ENCODE results near the gene SDK1.

The SDK1 gene

DNA sequence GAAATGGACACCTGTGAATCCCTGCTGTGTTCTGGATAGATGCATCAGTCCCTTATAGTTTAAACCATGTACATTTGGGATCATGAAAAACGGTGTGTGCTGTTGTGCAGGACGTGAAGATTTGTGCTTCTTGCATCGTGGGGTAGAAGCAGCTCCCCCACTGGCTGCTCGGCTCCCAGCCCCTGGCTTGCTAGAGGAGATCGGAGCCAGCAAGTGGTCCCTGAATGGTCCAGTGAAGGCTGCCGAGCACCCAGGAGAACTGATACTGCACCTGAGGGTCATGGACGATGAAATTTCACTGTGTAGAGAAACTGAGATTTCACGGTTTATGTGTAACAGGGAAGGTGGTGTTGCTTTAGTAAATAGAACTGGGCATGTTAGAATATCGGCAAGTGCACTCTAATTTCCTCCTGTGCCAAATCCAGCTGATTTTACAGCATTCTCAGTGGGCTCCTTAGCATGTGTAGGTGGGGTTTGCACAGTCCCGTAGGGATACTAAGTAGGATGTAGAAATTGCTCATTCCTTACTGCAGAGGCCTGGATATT lies 726.0 kb downstream of the SDK1 start:
- peaks cover 15% of the 10 kb centered on the region for H3K4me1 Mint-ChIP-seq
- H3K27me3 Mint-ChIP-seq (ENCODE audit: low read depth) = no peaks in the 10 kb centered on the region
- no peak overlapping the region for H3K27ac Mint-ChIP-seq
- TF ChIP-seq, protein P1, sequence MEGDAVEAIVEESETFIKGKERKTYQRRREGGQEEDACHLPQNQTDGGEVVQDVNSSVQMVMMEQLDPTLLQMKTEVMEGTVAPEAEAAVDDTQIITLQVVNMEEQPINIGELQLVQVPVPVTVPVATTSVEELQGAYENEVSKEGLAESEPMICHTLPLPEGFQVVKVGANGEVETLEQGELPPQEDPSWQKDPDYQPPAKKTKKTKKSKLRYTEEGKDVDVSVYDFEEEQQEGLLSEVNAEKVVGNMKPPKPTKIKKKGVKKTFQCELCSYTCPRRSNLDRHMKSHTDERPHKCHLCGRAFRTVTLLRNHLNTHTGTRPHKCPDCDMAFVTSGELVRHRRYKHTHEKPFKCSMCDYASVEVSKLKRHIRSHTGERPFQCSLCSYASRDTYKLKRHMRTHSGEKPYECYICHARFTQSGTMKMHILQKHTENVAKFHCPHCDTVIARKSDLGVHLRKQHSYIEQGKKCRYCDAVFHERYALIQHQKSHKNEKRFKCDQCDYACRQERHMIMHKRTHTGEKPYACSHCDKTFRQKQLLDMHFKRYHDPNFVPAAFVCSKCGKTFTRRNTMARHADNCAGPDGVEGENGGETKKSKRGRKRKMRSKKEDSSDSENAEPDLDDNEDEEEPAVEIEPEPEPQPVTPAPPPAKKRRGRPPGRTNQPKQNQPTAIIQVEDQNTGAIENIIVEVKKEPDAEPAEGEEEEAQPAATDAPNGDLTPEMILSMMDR (IDR thresholded peaks at IDR 0.05; ENCODE audit: unreplicated experiment in 3 of 3) = no peak
- no peak overlapping the region for H3K4me3 Mint-ChIP-seq
- H3K9me3 Mint-ChIP-seq = no peaks in the 10 kb centered on the region
- peaks cover 5% of the 10 kb centered on the region for H3K36me3 Mint-ChIP-seq (ENCODE audit: low read depth)

DNA sequence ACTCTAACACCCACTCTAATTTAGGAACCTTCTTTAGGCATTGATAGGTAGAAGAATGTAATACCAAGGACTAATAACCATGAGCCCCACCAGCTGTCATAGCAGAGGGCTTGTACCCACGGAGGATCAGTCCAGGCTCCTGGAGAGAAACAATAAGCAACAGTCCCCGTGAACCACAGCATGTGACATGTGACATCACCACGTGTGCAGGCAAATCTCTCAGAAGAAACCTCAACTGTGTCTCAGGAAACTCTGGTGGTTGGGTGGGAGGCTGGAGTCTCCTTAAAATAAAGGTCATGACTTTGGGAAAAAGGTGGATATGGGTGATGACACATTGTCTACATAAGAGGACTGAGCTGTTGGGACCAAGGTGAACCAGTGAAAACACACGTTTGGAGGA lies 727.2 kb downstream of the SDK1 start:
- Mint-ChIP-seq H3K9me3 (peaks cover 3% of the 10 kb centered on the region), H3K4me1 (peaks cover 10% of the 10 kb centered on the region), H3K27ac (no peak overlapping the region), H3K4me3 (no peak overlapping the region), H3K27me3 (ENCODE audit: low read depth) (no peaks in the 10 kb centered on the region), H3K36me3 (ENCODE audit: low read depth) (peaks cover 5% of the 10 kb centered on the region)
- TF ChIP-seq, protein P1 (IDR thresholded peaks at IDR 0.05; ENCODE audit: unreplicated experiment in 3 of 3) = no peak

DNA sequence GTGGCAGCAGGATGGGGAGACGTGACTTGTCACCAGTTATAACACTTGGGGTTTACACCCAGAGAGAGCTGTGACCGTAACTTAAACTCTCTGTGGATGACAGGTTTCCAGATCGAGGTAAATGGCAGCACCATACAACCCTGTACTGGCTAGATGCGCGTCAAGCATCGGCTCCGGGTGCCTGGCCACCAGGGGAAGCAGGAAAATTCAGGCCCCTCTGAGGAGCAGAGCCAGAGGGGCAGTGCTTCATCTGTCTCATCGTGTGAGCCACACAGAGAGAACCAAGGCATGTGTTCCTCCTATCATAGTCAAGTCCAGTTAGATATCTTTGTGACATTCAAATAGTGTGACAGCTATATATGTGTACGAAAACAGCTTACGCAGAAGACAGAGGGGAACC lies 728.9 kb downstream of the SDK1 start:
- H3K36me3 Mint-ChIP-seq (ENCODE audit: low read depth) = peaks cover 5% of the 10 kb centered on the region
- H3K9me3 Mint-ChIP-seq = peaks cover 3% of the 10 kb centered on the region
- TF ChIP-seq, protein P1 (IDR thresholded peaks at IDR 0.05; ENCODE audit: unreplicated experiment in 3 of 3) = no peak
- H3K27ac Mint-ChIP-seq = no peak overlapping the region
- no peak overlapping the region for H3K4me3 Mint-ChIP-seq
- peaks cover 5% of the 10 kb centered on the region for H3K4me1 Mint-ChIP-seq
- no peaks in the 10 kb centered on the region for H3K27me3 Mint-ChIP-seq (ENCODE audit: low read depth)

DNA sequence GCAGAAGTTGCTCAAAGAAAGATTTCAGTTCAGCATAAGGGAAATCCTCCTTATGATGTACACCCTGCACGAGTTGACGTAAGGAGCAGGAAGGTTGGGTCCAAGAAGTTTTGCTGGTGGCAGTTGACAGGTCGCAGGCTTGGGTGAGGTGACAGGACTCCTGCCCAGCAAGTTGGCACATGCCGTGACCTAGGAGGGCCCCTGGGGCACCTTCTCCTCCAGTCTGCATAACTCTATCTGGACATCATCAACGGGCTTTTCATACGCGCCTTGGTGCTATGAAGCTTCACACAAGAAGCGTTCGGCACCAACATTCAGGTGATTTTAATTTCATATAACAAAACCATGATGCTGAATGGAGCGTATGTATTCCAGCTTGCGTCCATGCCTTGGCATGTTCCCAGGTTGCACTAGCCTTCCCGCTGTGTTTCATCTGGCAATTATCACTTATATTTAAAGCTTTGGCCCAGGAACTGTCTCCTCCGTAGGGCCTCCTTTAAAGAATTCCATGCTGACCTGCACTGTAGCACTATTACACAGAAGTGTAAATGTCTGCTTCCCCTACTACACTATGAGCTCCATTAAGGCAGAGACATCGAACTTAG lies 729.4 kb downstream of the SDK1 start:
- no peak overlapping the region for H3K4me3 Mint-ChIP-seq
- TF ChIP-seq, protein P1 (IDR thresholded peaks at IDR 0.05; ENCODE audit: unreplicated experiment in 3 of 3) = no peak
- peaks cover 5% of the 10 kb centered on the region for H3K4me1 Mint-ChIP-seq
- peaks cover 5% of the 10 kb centered on the region for H3K36me3 Mint-ChIP-seq (ENCODE audit: low read depth)
- H3K27me3 Mint-ChIP-seq (ENCODE audit: low read depth) = no peaks in the 10 kb centered on the region
- H3K27ac Mint-ChIP-seq = no peak overlapping the region
- H3K9me3 Mint-ChIP-seq = peaks cover 3% of the 10 kb centered on the region

DNA sequence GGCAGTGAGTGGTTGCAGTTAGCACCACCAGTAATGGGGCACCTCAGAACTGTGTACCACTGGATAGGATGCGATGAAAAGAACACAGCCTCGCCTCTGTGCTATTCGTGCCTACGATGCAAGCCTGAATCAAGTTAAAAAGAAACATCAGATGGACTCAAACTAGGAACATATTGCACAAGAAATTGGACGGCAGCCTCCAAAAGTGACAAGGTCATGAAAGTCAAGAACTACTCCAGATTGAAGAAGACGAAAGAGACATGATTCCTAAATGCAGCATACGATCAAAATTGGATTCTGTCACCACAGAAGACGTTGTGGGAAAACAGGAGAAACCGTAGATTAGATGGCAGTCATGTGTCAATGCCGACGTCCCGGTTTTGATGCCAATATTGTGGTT lies 732.9 kb downstream of the SDK1 start:
- Mint-ChIP-seq H3K36me3 (ENCODE audit: low read depth) (no peaks in the 10 kb centered on the region), H3K27me3 (ENCODE audit: low read depth) (no peaks in the 10 kb centered on the region), H3K9me3 (peaks cover 3% of the 10 kb centered on the region), H3K4me3 (no peak overlapping the region), H3K27ac (no peak overlapping the region), H3K4me1 (peaks cover 5% of the 10 kb centered on the region)
- TF ChIP-seq, protein P1 (IDR thresholded peaks at IDR 0.05; ENCODE audit: unreplicated experiment in 3 of 3) = no peak

DNA sequence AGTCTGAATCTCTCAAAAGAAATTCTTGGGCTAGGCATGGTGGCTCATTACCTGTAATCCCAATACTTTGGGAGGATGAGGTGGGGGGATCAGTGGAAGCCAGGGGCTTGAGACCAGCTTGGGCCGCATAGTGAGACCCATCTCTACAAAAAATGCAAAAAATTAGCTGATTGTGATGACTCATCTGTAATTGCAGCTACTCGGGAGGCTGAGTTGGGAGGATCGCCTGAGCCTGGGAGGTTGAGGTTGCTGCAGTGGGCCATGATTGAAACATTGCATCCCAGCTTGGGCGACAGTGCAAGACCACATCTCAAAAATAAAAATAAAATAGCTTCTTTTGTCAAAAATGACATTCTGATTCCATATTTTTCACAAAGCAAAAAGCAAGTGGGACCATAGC lies 736.3 kb downstream of the SDK1 start:
- peaks cover 3% of the 10 kb centered on the region for H3K9me3 Mint-ChIP-seq
- H3K4me1 Mint-ChIP-seq = peaks cover 7% of the 10 kb centered on the region
- TF ChIP-seq, protein P1 (IDR thresholded peaks at IDR 0.05; ENCODE audit: unreplicated experiment in 3 of 3) = no peak
- peaks cover 6% of the 10 kb centered on the region for H3K27me3 Mint-ChIP-seq (ENCODE audit: low read depth)
- H3K27ac Mint-ChIP-seq = no peak overlapping the region
- H3K4me3 Mint-ChIP-seq = no peak overlapping the region
- H3K36me3 Mint-ChIP-seq (ENCODE audit: low read depth) = no peaks in the 10 kb centered on the region

All from nephron (organoid).